Kidney glomerular epithelial cell (primary cell): ENCODE results near the gene LRIG3.
"Not testable (repeated sequence)": the region's sequence is repeated elsewhere in the genome, so short reads cannot be mapped to it uniquely, and the experiment has no call there.

ENCODE experiments used
- DNase-seq: peaks from one replicate; lab custom pipeline; 2025; lab: John Stamatoyannopoulos, UW

The LRIG3 gene

DNA sequence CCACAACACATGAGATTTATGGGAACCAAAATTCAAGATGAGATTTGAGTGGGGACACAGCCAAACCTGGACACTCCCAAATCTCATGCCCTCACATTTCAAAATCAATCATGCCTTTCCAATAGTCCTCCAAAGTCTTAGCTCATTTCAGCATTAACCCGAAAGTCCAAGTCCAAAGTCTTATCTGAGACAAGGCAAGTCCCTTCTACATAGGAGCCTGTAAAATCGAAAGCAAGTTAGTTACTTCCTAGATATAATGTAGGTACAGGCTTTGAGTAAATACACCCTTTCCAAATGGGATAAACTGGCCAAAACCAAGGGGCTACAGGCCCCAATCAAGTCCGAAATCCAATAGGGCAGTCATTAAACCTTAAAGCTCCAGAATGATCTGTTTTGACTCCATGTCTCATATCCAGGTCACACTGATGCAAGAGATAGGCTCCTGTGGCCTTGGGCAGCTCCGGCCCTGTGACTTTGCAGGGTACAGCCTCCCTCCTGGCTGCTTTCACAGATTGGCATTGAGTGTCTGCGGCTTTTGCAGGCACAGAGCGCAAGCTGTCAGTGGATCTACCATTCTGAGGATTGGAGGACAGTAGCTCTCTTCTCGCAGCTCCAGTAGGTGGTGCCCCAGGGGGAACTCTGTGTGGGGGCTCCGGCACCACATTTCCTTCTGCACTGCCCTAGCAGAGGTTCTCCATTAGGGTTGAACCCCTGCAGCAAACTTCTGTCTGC lies 60.1 kb downstream of the LRIG3 start:
- DNase-seq = no peak

DNA sequence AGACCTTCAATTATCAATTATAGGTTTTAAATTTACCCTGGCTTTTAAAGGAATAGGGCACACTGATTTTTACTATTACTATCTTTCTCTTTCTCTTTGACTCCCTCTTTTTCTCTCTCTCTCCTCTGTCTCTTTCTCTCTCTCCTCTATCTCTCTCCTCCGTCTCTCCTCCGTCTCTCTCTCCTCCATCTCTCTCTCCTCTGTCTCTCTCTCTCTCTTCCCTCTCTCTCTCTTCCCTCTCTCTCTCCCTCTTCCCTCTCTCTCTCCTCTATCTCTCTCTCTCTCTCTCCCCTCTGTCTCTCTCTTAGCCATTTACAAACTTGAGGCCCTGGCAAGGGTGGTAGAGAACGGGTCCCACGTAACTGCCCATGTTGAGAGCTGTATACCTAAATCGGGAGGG lies 62.3 kb downstream of the LRIG3 start:
- no peak for DNase-seq

DNA sequence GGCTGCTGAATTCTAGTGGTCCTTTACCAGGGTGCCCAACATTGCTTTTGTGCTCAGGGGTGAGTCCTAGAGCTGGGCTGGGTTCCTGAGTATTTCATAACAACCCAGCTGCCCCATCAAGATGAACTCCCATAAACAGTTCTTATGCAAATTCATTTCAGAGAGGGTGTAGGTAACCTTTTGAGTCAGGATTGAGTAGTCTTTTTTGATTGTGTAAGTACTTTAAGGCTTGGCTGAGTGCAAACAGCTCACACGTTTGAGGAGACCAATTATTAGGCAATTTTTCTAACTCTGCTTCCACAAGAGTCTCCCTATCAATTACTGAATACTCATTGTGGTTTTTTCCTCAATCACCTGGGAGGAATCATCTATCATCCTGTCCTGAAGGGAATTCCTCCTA lies 63.1 kb downstream of the LRIG3 start:
- not testable (repeated sequence) for DNase-seq

DNA sequence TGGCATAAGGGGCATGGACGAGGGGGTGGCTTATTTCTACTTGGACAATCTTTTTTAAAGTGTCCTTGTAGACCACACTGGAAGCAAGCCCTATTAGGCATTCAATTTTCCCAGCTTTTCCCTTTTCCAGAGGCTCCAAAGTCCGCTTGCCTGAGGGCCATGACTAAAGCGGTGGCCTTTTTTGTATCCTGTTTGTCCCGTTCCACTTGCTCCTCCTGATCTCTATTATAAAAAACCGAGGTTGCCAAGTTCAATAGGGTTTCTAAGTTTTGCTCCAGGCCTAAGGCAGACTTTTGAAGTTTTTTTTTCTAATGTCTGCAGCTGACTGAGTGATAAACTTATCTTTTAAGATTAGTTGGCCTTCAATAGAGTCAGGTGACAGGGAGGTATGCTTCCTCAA lies 64.7 kb downstream of the LRIG3 start:
- DNase-seq = not testable (repeated sequence)

DNA sequence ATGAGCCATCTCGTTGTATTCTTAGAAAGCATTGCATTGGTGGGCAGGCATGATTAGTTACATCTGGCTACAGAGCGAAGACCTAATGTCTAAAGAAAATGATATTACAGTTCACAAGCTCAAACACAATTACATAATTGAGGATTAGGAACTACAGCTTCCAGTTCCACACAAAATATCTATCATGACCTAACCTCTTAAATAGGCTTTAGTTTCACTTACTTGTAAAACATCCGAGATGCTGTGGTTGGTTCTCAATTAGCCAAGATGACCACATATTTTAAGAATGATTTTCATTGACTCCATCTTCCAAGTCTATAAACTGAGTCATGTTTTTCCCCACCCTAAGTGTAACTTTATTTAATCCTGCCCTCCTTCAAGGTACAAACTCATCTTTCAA lies 69.5 kb downstream of the LRIG3 start:
- no peak for DNase-seq

DNA sequence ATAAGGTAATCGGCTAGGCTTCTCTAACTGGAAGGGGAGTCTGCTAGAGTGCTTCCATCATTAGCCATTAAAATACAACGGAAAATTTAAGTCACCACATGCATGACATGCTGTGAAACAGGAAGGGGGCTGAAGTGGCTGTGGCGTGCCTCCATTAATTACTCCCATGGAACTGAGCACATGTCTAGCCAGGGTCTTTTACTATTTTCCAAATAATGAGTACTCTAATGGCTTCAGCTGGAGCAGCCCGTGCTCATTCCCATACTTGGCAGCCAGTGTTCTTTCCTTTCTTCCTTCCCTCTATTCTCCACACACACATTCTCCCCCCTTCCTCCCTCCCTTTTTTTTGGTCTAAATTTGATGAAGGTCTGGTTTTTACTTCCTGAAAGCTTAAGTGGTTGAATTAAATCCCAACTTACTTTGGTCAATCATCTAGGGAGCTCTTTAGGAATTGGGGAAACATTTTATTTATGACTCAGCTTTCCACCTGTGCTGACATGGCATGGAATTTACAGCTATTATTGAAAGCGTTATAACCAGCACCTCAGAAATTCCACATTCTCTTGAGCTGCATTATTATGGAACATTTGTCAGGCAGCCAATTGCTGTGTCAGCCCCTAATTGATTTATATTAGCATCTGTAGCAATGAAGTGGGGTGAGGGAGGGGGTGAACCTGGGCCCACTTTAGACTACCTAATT lies 72.3 kb downstream of the LRIG3 start:
- no peak for DNase-seq

DNA sequence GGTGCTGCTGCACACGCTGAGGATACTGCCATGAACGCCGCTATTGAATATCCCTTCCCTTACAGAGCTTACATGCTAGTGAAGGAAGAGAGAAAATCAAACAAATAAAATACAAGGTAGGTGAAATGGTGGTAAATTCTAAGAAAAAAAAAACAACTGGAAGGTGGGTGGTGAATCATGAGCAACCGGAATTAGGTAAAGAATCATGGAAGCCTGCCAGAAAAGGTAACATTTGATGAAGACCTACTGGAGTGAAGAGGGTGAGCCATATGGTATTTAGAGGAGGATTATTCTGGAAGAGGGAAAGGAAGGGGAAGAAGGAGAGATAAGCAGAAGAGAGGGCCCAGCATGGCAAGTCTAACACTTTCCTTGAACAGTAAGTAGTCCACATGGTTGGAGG lies 76.1 kb downstream of the LRIG3 start:
- no peak for DNase-seq

DNA sequence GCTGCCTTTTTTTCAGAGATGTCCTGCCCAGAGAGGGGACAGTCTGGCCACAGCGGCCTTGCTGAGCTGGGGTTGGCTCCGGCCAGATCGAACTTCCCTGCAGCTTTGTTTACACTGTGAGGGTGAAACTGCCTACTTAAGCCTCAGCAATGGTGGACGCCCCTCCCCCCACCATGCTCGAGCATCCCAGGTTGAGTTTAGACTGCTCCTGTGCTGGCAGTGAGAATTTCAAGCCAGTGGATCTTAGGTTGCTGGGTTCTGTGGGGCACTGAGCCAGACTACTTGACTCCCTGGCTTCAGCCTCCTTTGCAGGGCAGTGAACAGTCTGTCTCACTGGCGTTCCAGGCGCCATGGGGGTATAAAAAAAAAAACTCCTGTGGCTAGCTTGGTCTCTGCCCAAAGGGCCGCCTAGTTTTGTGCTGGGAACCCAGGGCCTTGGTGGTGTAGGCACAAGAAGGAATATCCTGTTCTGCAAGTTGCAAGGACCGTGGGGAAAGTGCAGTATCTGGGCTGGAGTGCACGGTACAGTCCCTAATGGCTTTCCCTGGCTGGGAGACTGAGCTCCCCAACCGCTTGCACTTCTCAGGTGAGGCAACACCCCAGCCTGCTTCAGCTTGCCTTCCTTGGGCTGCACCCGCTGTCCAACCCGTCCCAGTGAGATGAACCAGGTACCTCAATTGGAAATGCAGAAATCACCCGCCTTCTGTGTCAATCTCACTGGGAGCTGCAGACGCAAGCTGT lies 79.1 kb downstream of the LRIG3 start:
- DNase-seq = no peak

DNA sequence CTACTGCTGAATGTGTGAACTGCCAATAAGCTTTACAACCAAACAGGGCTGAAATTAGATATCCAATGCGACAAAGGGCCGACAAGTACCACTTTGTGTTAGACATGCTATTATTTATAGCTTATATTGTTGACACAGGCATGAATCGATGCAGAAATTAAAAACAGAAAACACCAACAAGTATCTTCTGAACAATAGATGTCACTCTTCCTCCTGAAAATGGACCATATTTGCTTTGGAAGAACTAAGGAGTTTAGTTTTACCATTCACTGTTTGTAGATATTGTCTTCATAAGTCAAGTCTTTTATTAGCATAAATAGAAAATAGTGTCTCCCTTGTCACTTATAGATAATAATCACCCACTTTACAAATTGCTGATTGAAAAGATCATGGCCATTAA lies 86.5 kb downstream of the LRIG3 start:
- DNase-seq = no peak

DNA sequence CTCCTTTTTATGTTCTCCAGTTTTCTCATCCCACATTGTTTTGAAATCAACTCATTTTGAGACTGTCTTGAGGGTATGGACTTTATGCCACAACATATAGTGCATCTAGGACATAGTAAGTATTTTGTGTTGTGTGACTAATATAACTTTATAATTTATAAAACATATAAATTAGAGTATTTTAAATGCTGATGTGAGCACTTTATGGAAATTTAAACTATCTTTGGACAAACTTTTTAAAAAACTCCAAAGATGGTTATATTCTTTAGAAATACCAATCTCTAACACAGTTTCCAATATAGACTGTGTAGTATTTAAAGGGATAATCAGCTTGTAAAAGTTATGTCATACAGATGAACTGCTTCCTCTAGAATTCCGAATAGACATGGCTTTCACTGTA lies 87.4 kb downstream of the LRIG3 start:
- DNase-seq = no peak
